Measurements from ENCODE around the gene RABL6. TPM values are rescaled to one million over a fixed set of nuclear protein-coding genes. Genes with fewer than 3 reads are reported as not detected.

RABL6 gene
- total and polyA plus RNA-seq, 2 of the 4 experiments (the other 2 are of a cell fraction), result 37.1 to 47.5 TPM

GRCh38 chr9:136831720-136832104, 24.0 kb downstream of the RABL6 start:
- Histone ChIP-seq H4K20me1 (ENCODE audit: insufficient read depth, low read length) (no peaks in the 10 kb centered on the region), H3K9me1 (ENCODE audit: insufficient read depth, low read length) (no peaks in the 10 kb centered on the region), H3K4ac (ENCODE audit: low read depth, low read length) (no peak overlapping the region), H3K36me3 (ENCODE audit: control insufficient read depth, insufficient read depth, low read length) (peaks cover 54% of the 10 kb centered on the region), H4K8ac (ENCODE audit: low read depth in 2 of 2, low read length in 2 of 2) (no peak overlapping the region), H2AFZ (replicated peaks; ENCODE audit: low read length, poor library complexity) (no peak overlapping the region), H3K79me1 (ENCODE audit: low read depth in 1 of 2, low read length in 2 of 2) (peaks cover 0 to 3% of the 10 kb centered on the region in 2 experiments; a peak in 1 of 4 replicates), H3K27me3 (ENCODE audit: control insufficient read depth, insufficient read depth, low read length) (no peaks in the 10 kb centered on the region), H2AK9ac (replicated peaks; ENCODE audit: low read depth, low read length, poor library complexity) (no peak overlapping the region), H2AK5ac (ENCODE audit: low read depth, low read length) (no peak overlapping the region), H3K14ac (replicated peaks; ENCODE audit: low read depth, low read length) (no peak overlapping the region), H4K5ac (ENCODE audit: low read depth, low read length) (no peak overlapping the region), H2BK120ac (ENCODE audit: low read depth, low read length) (no peak overlapping the region), H3K4me2 (ENCODE audit: low read depth, low read length) (no peak overlapping the region), H3K27ac (ENCODE audit: insufficient read depth, low read length) (no peak overlapping the region), H3K23ac (ENCODE audit: low read depth, low read length) (no peak overlapping the region), H3K56ac (ENCODE audit: extremely low read depth, insufficient read depth, low read length) (no peak overlapping the region), H3K4me1 (ENCODE audit: control insufficient read depth, insufficient read depth, low read length) (no peaks in the 10 kb centered on the region), H4K91ac (ENCODE audit: insufficient read depth, low read depth, low read length) (no peak overlapping the region), H3K9ac (ENCODE audit: low read depth, low read length) (no peak overlapping the region), H2BK5ac (ENCODE audit: low read depth, low read length, poor library complexity, severe bottlenecking) (no peak overlapping the region), H3K9me3 (ENCODE audit: control insufficient read depth, insufficient read depth, low read length) (no peaks in the 10 kb centered on the region), H2BK20ac (ENCODE audit: low read depth, low read length) (no peak overlapping the region), H2BK15ac (ENCODE audit: low read depth, low read length) (no peak overlapping the region), H3K4me3 (ENCODE audit: insufficient read depth, low read depth, low read length) (no peak overlapping the region), H3K18ac (ENCODE audit: low read depth, low read length) (no peak overlapping the region)
- dilution Hi-C loops (cut with HindIII; ENCODE audit: low sequenced_read_pairs, unreplicated experiment), result no loop called here
- in situ Hi-C loops (cut with MboI; ENCODE audit: low sequenced_read_pairs), result no loop called here
- BruUV-seq (replicated peaks), result no TSS peak
- TF ChIP-seq MAZ (IDR thresholded peaks at IDR 0.05; ENCODE audit: borderline replicate concordance, low read depth, low read length) (no peak), MAFK (IDR thresholded peaks at IDR 0.05; ENCODE audit: low read depth, low read length) (no peak), FOS (IDR thresholded peaks at IDR 0.05; ENCODE audit: low read depth, low read length) (no peak), RCOR1 (IDR thresholded peaks at IDR 0.05; ENCODE audit: insufficient replicate concordance, low read length) (no peak), CEBPB (IDR thresholded peaks at IDR 0.05; ENCODE audit: low read depth, low read length) (no peak), ELK1 (IDR thresholded peaks at IDR 0.05; ENCODE audit: borderline replicate concordance, low read depth, low read length) (no peak), NFE2L2 (IDR thresholded peaks at IDR 0.05; ENCODE audit: low read depth, low read length) (no peak), RAD21 (IDR thresholded peaks at IDR 0.05; ENCODE audit: low read length) (no peak), RFX5 (IDR thresholded peaks at IDR 0.05; ENCODE audit: low read depth, low read length) (no peak), BHLHE40 (IDR thresholded peaks at IDR 0.05; ENCODE audit: low read depth, low read length) (no peak), MXI1 (IDR thresholded peaks at IDR 0.05; ENCODE audit: borderline replicate concordance, low read depth, low read length) (no peak), POLR2A (IDR thresholded peaks at IDR 0.05; ENCODE audit: low read depth, low read length) (no peak)
- ChIA-PET CTCF (no interaction called here), POLR2A (ENCODE audit: unreplicated experiment) (no interaction called here)
- no peak for DNase-seq
- intact Hi-C loops (cut with micrococcal nuclease), result no loop called here
- no peak for ATAC-seq (ENCODE audit: low read depth)
- 97% methylated on average over 12 of the region's 23 CpGs; no CpG with 5 or more reads in 1 of the 2 experiments for WGBS, 2 experiments (ENCODE audit: extremely low coverage in 2 of 2, insufficient read length in 1 of 2)

Measured in IMR-90 (cell line).